SH-SY5Y (cell line): Measurements from ENCODE around the gene PMVK.

Experiments
- GATA2 ChIP-seq: IDR thresholded peaks from 2 replicates; pipeline ENCODE4 v1.6.1; 2011; ENCODE audit warnings: mild to moderate bottlenecking, low read depth, low read length
- GATA3 ChIP-seq: IDR thresholded peaks from 2 replicates; pipeline ENCODE4 v1.6.1; 2011; ENCODE audit warnings: low read depth, mild to moderate bottlenecking, low read length, moderate library complexity

DNA sequence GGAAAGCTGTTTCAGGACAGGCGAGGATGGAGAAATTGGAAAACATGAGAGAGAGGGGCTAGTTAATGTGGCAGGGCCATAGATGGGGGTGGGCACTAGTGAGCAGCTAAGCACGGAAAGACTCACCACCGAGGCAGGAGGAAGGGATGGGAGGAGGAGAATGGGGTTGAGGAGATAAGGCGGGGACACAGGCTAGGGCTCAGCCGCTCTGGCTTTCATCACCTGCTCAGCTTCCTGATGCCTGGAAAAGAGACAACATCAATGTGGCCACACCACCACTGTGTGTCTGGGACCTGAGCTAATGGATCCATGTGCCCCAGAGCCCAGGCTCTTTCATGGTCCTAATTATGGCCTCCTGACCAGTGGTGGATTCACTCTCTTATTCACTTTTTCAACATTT is 27.6 kb downstream of the PMVK start:
- TF ChIP-seq GATA2 (no peak), GATA3 (no peak)
